Trophoblast cell (in vitro differentiated cells and primary cell): ENCODE results near the gene CWH43.

ENCODE experiments used
- DNase-seq, 2 donors: peaks; one replicate each; pipeline ENCODE4 v3.0.0-alpha.2; 2016
- H2AFZ ChIP-seq: 2 replicates; pipeline ENCODE4 v1.6.1; 2013; ENCODE audit warnings: low read length, moderate library complexity, mild to moderate bottlenecking; ENCODE audit not compliant: insufficient read depth, poor library complexity
- H2AK5ac ChIP-seq: 2 replicates; pipeline ENCODE4 v1.6.1; 2013; ENCODE audit warnings: mild to moderate bottlenecking, low read length
- H2BK120ac ChIP-seq: 2 replicates; pipeline ENCODE4 v1.6.1; 2013; ENCODE audit warnings: low read length, mild to moderate bottlenecking, moderate library complexity; ENCODE audit not compliant: insufficient read depth, poor library complexity
- H2BK12ac ChIP-seq: 2 replicates; pipeline ENCODE4 v1.6.1; 2013; ENCODE audit warnings: mild to moderate bottlenecking, low read length, moderate library complexity
- H2BK5ac ChIP-seq: 2 replicates; pipeline ENCODE4 v1.6.1; 2013; ENCODE audit warnings: low read length, low read depth, moderate library complexity, mild to moderate bottlenecking; ENCODE audit not compliant: poor library complexity
- H3K14ac ChIP-seq: 2 replicates; pipeline ENCODE4 v1.6.1; 2013; ENCODE audit warnings: mild to moderate bottlenecking, low read length
- H3K18ac ChIP-seq: 2 replicates; pipeline ENCODE4 v1.6.1; 2013; ENCODE audit warnings: mild to moderate bottlenecking, low read length
- H3K23ac ChIP-seq: 2 replicates; pipeline ENCODE4 v1.6.1; 2013; ENCODE audit warnings: low read length
- H3K27ac ChIP-seq: 2 replicates; pipeline ENCODE4 v1.5.1; 2013; ENCODE audit warnings: low read depth, mild to moderate bottlenecking, inconsistent platforms, low read length, moderate library complexity
- H3K27me3 ChIP-seq: 2 replicates; pipeline ENCODE4 v1.6.1; 2013; ENCODE audit warnings: inconsistent platforms, mild to moderate bottlenecking, low read length, moderate library complexity; ENCODE audit not compliant: insufficient read depth
- H3K36me3 ChIP-seq, 2 experiments: 1 replicate in 1 of 2; 2 replicates in 1 of 2; pipeline ENCODE4 v1.6.1; 2013; ENCODE audit warnings: low read length in 2 of 2, mild to moderate bottlenecking in 2 of 2, moderate library complexity in 1 of 2; ENCODE audit not compliant: insufficient read depth in 2 of 2, control insufficient read depth in 1 of 2
- H3K4ac ChIP-seq: 2 replicates; pipeline ENCODE4 v1.6.1; 2013; ENCODE audit warnings: low read depth, mild to moderate bottlenecking, low read length, moderate library complexity
- H3K4me1 ChIP-seq, 2 experiments: 1 replicate in 1 of 2; 2 replicates in 1 of 2; pipeline ENCODE4 v1.6.1; 2013; ENCODE audit warnings: low read length in 2 of 2, mild to moderate bottlenecking in 2 of 2, moderate library complexity in 1 of 2; ENCODE audit not compliant: insufficient read depth in 2 of 2, control insufficient read depth in 1 of 2
- H3K4me2 ChIP-seq: 2 replicates; pipeline ENCODE4 v1.6.1; 2013; ENCODE audit warnings: inconsistent platforms, mild to moderate bottlenecking, low read length, moderate library complexity
- H3K4me3 ChIP-seq: 2 replicates; pipeline ENCODE4 v1.5.1; 2013; ENCODE audit warnings: mild to moderate bottlenecking, low read depth, low read length, inconsistent platforms
- H3K79me1 ChIP-seq: one replicate; pipeline ENCODE4 v1.6.1; 2013; ENCODE audit warnings: low read length
- H3K79me2 ChIP-seq: 2 replicates; pipeline ENCODE4 v1.6.1; 2013; ENCODE audit warnings: low read length, mild to moderate bottlenecking; ENCODE audit not compliant: control insufficient read depth, insufficient read depth, poor library complexity
- H3K9ac ChIP-seq: 2 replicates; pipeline ENCODE4 v1.6.1; 2013; ENCODE audit warnings: mild to moderate bottlenecking, low read length
- H3K9me3 ChIP-seq: 2 replicates; pipeline ENCODE4 v1.6.1; 2013; ENCODE audit warnings: low read depth, mild to moderate bottlenecking, control low read depth, inconsistent platforms, low read length; ENCODE audit not compliant: insufficient read depth
- H4K12ac ChIP-seq: 2 replicates; pipeline ENCODE4 v1.6.1; 2013; ENCODE audit warnings: low read depth, mild to moderate bottlenecking, low read length, moderate library complexity
- H4K8ac ChIP-seq: 2 replicates; pipeline ENCODE4 v1.6.1; 2013; ENCODE audit warnings: low read depth, mild to moderate bottlenecking, low read length, moderate library complexity
- H4K91ac ChIP-seq: one replicate; pipeline ENCODE4 v1.6.1; 2013; ENCODE audit warnings: low read depth, mild to moderate bottlenecking, low read length, moderate library complexity
- WGBS: extraction: QIAGEN DNeasy Blood & Tissue Kit; methylation state at CpG from one replicate; pipeline ENCODE4 v1.1.7; 2013; ENCODE audit warnings: missing lambda C conversion rate; ENCODE audit not compliant: insufficient read length, insufficient coverage; ENCODE audit errors: extremely low coverage; 5-methylcytosine and 5-hydroxymethylcytosine counted together

The CWH43 gene

DNA sequence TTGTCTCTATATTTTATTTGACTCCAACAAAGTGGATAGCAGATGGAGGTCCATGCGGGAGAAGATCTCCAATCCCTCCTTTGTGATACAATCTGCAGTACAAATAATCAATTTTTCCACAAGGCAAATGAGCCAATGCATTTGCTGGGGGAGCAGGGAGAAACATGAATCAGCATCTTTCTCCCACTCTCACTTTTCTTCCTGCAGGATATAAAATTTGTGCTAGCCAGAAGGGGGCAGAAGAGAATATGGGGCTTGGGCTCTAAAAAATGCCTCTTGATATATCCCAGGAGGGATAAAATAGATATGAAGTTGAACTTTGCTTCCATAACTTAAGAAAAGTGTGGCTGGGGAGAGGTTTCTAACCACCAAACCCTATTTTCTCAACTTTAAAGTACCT is 38.3 kb upstream of the CWH43 start:
- no peak overlapping the region for H2BK120ac ChIP-seq

DNA sequence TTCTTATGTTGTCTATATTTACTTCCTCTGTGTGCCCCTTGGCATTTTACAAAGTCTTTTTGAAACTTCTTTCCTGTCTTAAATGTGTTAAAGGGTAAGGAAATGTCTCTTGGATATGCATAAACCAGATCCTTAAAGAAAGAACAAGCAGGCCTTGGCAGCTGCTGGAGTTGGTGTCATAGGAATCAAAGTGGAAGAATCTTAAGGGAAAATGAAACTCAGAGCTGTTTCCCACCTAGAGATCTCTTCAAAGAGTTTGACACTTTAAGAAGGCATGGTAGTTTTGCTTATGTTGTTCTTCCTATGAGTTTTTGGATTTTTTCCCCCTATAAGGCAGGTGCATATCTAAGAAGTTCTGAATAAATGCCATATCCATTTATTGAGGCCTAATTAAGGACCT is 37.0 kb upstream of the CWH43 start:
- Histone ChIP-seq H2AFZ (no peak overlapping the region), H3K4ac (no peak overlapping the region), H2BK5ac (no peak overlapping the region), H3K4me3 (no peak overlapping the region), H3K27me3 (no peaks in the 10 kb centered on the region), H3K23ac (no peak overlapping the region), H2BK12ac (no peak overlapping the region), H3K4me1 (peaks cover 0 to 9% of the 10 kb centered on the region in 2 experiments), H4K12ac (no peak overlapping the region), H2AK5ac (no peak overlapping the region), H2BK120ac (no peak overlapping the region), H3K9ac (no peak overlapping the region), H3K79me1 (no peaks in the 10 kb centered on the region), H4K91ac (no peak overlapping the region), H3K36me3 (no peaks in the 10 kb centered on the region), H3K18ac (no peak overlapping the region), H4K8ac (no peak overlapping the region), H3K27ac (no peak overlapping the region), H3K14ac (no peak overlapping the region), H3K9me3 (no peaks in the 10 kb centered on the region), H3K4me2 (no peak overlapping the region), H3K79me2 (no peaks in the 10 kb centered on the region)
- no peak for DNase-seq

More for the DNA sequence above, 38.3 kb upstream of the CWH43 start:
- Histone ChIP-seq H3K4me3 (no peak overlapping the region), H3K9ac (no peak overlapping the region), H2BK12ac (no peak overlapping the region), H2AFZ (no peak overlapping the region), H4K12ac (no peak overlapping the region), H3K27me3 (no peaks in the 10 kb centered on the region), H3K23ac (no peak overlapping the region), H2AK5ac (no peak overlapping the region), H3K4me1 (peaks cover 0 to 10% of the 10 kb centered on the region in 2 experiments), H3K36me3 (no peaks in the 10 kb centered on the region), H3K79me2 (no peaks in the 10 kb centered on the region), H3K4ac (no peak overlapping the region), H2BK5ac (no peak overlapping the region), H3K14ac (no peak overlapping the region), H4K8ac (no peak overlapping the region), H3K4me2 (no peak overlapping the region), H4K91ac (no peak overlapping the region), H3K18ac (no peak overlapping the region), H3K79me1 (no peaks in the 10 kb centered on the region), H3K9me3 (no peaks in the 10 kb centered on the region), H3K27ac (no peak overlapping the region)
- no peak for DNase-seq
- no CpG with 5 or more reads among the region's 1 CpG for WGBS

DNA sequence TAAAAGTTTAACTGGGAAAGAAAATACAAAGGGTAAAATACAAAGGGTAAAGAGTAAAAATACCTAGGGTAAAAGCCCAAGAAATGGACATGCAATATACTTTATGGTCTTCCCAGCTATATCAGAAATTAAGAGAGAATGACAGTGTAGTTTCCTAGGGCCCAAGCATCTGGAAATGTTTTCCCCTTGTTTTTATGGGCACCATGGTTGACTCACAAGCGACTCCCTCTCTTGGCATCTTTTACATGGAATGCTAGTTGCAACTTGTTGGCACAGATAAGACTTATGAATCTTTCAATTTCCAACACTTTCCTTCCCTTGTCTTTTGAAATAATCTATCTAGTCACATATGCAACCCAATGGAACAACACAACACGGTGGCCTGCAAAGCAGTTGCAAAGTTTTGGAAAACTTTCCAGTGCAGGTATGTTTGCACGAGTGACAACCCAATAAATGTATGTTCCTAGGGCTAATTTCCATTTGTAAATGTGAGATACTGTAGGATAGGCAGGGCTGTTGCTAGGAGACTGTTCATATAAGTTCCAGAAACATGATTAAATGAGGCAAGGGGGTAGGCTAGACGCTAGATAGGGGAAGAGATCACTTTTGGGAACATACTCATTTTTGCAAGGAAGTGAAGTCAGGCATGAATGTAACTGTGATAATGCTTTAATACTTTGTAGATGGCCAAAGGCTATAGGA is 36.4 kb upstream of the CWH43 start:
- WGBS, result no CpG with 5 or more reads among the region's 4 CpGs
- Histone ChIP-seq H4K12ac (no peak overlapping the region), H3K9ac (no peak overlapping the region), H2AFZ (no peak overlapping the region), H2BK12ac (no peak overlapping the region), H2BK120ac (no peak overlapping the region), H3K18ac (no peak overlapping the region), H3K4me1 (peaks cover 0 to 4% of the 10 kb centered on the region in 2 experiments), H4K91ac (no peak overlapping the region), H3K79me1 (no peaks in the 10 kb centered on the region), H3K27me3 (no peaks in the 10 kb centered on the region), H3K4ac (no peak overlapping the region), H3K23ac (no peak overlapping the region), H2BK5ac (no peak overlapping the region), H4K8ac (no peak overlapping the region), H3K4me2 (no peak overlapping the region), H3K79me2 (no peaks in the 10 kb centered on the region), H3K36me3 (no peaks in the 10 kb centered on the region), H3K4me3 (no peak overlapping the region), H2AK5ac (no peak overlapping the region), H3K27ac (no peak overlapping the region), H3K9me3 (no peaks in the 10 kb centered on the region), H3K14ac (no peak overlapping the region)
- peak in 1 of 2 donors; percentile 42 for DNase-seq

DNA sequence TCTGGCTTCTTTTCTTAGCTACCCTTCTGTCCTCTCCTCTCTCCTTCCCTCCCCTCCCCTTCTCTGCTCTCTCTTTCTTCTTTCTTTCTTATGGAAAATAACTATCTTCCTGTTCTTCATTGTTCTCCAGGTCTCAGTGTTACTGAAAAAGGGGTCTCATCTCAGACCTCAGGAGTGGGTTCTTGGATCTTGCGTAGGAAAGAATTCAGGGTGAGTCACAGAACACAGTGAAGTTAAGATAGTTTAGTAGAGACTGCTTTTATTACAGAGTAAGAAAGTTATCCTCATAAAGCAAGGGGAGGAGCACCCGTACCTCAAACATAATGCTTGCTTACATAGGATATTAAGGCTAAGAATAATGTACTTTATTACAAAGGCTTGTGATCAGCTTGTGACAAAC is 31.8 kb upstream of the CWH43 start:
- H3K27me3 ChIP-seq, result no peaks in the 10 kb centered on the region
- H3K18ac ChIP-seq, result no peak overlapping the region
- peaks cover 7 to 10% of the 10 kb centered on the region in 2 experiments for H3K4me1 ChIP-seq
- no peak overlapping the region for H4K12ac ChIP-seq
- H3K4ac ChIP-seq, result no peak overlapping the region
- no peak overlapping the region for H3K4me2 ChIP-seq
- no CpG with 5 or more reads among the region's 2 CpGs for WGBS
- H3K14ac ChIP-seq, result no peak overlapping the region
- H3K9me3 ChIP-seq, result no peaks in the 10 kb centered on the region
- H3K27ac ChIP-seq, result peak overlapping the region; percentile 89
- no peak overlapping the region for H3K23ac ChIP-seq
- no peak for DNase-seq
- H2BK12ac ChIP-seq, result no peak overlapping the region
- no peak overlapping the region for H2AFZ ChIP-seq
- H3K79me1 ChIP-seq, result peaks cover 4% of the 10 kb centered on the region
- H4K8ac ChIP-seq, result no peak overlapping the region
- H2AK5ac ChIP-seq, result no peak overlapping the region
- no peak overlapping the region for H3K9ac ChIP-seq
- H4K91ac ChIP-seq, result no peak overlapping the region
- H3K4me3 ChIP-seq, result no peak overlapping the region
- H3K36me3 ChIP-seq, result no peaks in the 10 kb centered on the region
- no peaks in the 10 kb centered on the region for H3K79me2 ChIP-seq
- peak overlapping the region; percentile 8 for H2BK5ac ChIP-seq
- no peak overlapping the region for H2BK120ac ChIP-seq
